ENCODE results near the gene SENP5. TPM values are rescaled to one million over a fixed set of nuclear protein-coding genes. Genes with fewer than 3 reads are reported as not detected.
"Not testable (repeated sequence)": the region's sequence is repeated elsewhere in the genome, so short reads cannot be mapped to it uniquely, and the experiment has no call there.

SENP5 gene
- total RNA-seq, 1 donor from 2014 or later, result 36.6 TPM

DNA sequence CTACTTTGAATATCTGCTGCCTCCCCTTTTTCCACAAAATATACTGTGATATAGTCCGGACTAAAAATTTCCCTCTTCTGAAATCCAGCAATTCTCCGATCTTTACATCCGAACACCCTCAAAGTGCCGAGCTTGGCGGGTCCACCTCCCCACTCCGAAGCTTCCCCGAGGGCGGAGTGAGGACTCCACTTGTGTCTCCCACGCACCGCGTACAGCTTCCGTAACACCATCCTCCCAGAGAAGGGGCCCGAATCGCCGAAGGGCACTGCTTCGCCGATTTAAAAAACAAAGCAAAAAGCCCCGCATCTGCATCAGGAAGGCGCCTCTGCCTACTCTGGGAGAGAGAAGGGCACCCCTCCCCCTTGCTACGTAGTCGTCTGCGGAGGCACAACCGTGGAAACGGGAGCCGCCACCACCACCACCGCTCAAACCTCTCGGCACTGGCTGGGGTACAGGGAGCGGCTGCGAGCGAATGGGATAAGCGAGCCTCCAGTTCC is 74.1 kb downstream of the SENP5 start:
- DNase-seq (ENCODE audit: low read depth), result peak; percentile 33

DNA sequence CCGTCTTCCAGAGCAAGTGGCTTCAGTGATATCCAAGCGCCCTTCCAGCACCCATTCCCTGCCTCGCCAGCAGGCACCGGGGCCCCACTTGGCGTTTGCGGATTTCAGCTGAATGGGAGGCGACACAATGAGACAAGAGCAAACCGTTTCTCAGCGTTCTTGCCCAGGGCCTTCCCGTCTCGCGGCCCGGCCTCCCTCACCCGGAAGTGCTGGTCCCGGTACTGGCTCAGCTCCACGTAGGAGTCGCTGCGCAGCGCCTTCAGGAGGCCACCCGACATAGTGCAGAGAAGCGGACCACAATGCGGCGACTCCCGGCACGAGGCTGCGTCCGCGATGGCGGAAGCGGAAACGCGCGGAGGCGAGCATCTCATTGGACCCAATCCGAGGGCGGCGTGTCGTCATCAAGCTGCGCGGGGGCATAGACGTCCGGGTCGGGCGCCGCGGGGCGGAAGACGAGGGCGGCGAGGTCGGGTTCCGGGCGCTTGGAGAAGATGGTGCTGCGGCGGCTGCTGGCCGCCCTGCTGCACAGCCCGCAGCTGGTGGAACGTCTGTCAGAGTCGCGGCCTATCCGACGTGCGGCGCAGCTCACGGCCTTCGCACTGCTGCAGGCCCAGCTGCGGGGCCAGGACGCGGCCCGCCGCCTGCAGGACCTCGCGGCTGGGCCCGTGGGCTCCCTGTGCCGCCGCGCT is 74.7 kb downstream of the SENP5 start, which contains the start of gene NCBP2:
Gene NCBP2 (minus strand): TSS at position 303 of the 689 bp plus-strand sequence. CDS start 25 bp downstream, at position 278.
- DNase-seq (ENCODE audit: low read depth), result peak; percentile 91

DNA sequence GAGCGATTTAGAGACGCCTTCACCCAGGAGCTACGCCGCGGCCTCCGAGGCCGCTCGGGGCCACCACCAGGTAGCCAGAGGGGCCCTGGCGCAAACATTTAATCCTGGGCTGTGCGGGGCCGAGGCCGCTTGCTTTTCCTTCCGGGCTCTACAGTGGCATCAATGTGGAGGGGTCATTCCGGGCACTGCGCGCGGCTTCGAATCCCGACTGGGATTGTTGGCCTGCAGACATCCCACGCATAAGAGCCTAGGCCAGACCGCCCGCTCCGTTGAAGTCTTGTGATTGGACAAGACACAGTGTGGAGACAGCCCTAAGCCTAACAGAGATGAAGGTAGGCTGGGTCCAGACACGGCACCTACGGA is 75.2 kb downstream of the SENP5 start:
- no peak for DNase-seq (ENCODE audit: low read depth)

DNA sequence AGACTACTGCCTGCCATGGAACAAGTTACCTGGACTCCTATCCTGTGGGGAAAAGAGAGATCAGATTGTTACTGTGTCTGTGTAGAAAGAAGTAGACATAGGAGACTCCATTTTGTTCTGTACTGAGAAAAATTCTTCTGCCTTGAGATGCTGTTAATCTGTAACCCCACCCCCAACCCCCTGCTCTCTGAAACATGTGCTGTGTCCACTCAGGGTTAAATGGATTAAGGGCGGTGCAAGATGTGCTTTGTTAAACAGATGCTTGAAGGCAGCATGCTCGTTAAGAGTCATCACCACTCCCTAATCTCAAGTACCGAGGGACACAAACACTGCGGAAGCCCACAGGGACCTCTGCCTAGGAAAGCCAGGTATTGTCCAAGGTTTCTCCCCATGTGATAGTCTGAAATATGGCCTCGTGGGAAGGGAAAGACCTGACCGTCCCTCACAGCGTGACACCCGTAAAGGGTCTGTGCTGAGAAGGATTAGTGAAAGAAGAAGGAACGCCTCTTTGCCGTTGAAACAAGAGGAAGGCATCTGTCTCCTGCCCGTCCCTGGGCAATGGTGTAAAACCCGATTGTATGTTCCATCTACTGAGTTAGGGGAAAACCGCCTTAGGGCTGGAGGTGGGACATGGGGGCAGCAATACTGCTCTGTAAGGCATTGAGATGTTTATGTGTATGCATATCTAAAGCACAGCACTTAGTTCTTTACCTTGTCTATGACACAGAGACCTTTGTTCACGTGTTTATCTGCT is 76.5 kb downstream of the SENP5 start:
- not testable (repeated sequence) for DNase-seq (ENCODE audit: low read depth)

DNA sequence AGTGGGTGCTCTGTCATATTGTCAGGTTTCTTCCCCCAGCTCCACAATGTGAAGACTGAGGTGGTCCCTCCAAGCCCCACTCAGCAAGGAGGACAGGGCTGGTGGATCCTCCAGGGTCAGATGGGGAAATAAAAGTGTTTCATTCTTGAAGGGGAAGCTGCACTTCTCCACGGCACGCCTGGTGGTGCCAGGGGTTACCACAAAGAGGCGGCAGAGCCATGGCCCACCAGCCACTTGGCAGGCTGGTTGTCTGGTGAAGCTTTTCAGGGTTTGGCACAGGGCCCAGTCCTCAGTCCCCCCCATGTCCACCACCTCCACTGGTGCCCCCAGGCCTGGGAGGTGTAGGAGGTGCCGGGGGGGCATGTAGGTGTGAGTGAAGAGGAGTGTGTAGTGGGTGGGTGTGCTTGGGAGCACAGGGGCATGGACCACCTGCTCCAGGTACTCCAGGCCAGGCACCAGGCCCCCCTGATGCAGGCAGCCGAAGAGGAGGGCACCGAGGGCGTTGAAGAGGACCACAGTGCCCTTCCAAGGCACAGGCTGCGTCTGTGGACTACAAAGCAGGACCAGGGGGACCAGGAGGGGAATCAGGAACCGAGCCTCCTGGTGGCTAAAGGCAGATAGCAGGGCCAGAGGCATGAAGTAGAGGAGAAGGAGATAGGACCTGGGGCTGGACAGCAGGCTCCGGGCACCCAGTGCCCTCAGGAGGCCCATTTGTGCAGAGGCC is 79.6 kb downstream of the SENP5 start:
- DNase-seq (ENCODE audit: low read depth), result no peak

DNA sequence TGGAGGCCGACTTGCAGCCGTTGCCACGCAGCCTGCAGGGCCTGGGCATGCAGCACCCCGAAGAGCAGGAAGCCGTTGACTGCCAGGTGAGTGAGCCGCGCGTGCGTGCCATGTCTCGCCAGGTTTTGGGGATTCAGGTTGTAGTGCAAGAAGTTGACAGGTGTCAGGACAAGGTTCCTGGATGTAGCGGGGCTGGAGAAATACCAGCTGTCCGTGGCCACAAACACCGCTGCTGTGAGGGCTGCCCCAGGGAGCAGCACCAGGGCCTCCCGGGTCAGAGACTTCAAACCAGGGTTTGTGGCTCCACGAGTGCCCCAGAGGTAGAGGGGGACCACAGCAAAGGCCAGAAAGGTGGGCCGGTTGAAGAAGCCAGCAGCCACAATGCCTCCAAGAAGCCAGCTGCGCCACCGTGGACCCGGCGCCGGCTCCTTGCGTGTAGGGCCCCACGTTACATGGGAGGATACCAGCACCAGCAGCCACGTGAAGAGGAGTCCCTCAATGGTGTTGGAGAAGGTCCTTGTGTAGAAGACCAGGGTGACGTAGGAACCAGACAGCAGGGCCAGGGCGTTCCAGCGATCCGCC is 80.2 kb downstream of the SENP5 start:
- no peak for DNase-seq (ENCODE audit: low read depth)

DNA sequence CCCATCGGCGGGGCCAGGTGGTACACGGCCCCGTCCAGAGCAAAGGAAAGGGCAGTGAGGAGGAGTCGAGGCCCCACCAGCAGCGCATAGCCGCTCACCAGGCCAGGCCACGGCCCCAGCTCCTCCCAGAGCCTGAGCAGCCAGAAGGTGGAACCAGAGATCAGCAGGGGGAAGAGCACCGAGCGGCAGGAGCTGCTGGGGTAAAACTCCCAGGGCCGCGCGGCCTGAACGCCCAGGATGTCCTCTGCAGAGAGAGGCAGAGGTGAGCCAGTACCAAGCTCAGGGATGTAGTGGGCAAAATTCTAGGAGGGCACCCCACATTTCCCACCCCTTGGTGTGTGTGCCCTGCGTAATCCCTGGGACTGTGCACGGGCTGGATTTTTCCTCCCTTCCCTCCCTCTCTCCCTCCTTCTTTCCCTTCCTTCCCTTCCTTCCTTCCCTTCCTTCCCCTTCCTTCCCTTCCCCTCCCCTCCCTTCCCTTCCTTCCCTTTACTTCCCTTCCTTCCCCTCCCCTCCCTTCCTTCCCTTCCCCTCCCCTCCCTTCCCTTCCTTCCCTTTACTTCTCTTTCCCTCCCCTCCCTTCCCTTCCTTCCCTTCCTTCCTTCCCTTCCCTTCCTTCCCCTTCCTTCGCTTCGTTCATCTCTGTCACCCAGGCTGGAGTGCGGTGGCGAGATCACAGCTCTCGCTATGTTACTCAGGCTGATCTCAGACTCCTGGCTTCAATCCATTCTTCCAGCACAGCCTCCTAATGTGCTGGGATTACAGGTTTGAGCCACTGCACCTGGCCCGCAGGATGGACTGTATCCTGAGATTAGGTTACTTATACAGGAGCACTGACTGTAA is 80.9 kb downstream of the SENP5 start:
- no peak for DNase-seq (ENCODE audit: low read depth)

DNA sequence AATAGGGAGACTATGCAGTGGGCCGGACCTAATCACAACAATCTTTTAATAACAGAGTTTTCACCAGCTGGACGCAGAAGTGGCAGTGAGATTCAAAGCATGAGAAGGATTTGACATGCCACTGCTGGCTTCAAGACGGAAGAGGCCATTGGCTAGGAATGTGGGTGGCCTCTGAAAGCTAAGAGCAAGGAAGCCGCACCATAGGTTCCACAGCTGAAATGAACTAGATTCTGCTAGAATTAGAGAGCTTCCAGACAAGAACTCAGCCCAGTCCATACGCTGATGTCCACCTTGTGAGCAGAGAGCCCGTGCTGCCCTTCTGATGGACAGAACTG is 81.5 kb downstream of the SENP5 start:
- DNase-seq (ENCODE audit: low read depth), result no peak

DNA sequence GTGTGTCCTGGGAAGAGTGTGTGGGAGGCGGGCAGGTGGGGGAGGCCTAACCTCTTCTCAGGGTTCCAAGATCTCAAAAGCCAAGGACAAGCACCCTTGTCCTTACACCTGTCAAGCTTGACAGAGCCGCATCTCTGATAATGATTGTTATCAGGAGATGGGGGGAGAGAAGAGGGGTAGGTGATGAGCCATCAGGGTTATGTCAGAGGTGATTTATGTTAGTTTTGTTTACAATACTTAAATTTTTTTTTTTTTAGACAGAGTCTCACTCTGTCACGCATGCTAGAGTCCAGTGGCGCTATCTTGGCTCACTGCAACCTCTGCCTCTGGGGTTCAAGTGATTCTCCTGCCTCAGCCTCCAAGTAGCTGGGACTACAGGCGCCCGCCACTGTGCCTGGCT is 82.0 kb downstream of the SENP5 start:
- no peak for DNase-seq (ENCODE audit: low read depth)

DNA sequence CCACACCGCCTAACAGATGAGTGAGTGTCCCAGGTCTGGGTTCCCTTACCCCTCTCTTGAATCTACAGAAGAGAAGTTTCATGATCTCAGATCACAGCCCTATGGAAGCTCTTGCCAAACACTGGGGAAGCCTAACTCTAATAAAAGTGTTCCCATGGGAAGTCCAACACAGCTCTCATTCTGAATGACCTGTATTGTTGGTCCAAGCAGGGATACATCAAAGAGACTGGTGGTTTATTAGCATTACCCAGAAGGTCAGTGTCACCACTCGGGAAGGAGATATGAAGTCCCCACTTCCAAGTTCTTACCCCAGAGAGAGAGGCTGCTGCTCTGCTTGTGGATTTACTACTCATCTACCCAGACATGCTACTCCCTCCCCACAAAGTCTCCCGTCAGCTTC is 83.7 kb downstream of the SENP5 start:
- no peak for DNase-seq (ENCODE audit: low read depth)

DNA sequence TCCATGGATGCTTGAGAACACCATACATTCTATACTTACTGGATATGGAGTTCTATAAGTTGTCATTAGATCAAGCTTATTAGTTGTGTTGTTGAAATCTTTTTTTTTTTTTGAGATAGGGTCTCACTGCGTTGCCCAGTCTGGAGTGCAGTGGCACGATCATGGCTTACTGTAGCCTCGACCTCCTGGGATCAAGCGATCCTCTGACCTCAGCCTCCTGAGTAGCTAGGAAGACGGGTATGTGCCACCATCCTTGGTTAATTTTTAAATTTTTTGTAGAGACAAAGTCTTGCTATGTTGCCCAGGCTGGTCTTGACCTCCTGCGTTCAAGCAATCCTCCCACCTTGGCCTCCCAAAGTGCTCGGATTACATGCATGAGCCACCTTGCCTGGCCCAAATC is 87.1 kb downstream of the SENP5 start:
- DNase-seq (ENCODE audit: low read depth), result no peak

DNA sequence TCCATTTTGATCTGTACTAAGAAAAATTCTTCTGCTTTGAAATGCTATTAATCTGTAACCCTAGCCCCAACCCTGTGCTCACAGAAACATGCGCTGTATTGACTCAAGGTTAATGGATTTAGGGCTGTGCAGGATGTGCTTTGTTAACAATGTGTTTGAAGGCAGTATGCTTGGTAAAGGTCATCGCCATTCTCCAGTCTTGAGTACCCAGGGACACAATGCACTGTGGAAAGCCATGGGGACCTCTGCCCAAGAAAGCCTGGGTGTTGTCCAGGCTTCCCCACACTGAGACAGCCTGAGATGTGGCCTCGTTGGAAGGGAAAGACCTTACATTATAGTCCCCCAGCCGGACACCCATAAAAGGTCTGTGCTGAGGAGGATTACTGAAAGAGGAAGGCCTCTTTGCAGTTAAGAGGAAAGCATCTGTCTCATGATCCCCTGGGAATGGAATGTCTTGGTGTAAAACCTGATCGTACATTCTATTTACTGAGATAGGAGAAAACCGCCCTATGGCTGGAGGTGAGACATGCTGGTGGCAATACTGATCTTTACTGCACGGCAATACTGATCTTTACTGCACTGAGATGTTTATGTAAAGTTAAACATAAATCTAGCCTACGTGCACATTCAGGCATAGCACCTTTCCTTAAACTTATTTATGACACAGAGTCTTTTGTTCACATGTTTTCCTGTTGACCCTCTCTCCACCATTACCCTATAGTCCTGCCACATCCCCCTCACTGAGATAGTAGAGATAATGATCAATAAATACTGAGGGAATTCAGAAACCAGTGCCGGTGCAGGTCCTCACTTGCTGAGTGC is 94.6 kb downstream of the SENP5 start:
- DNase-seq (ENCODE audit: low read depth), result no peak

DNA sequence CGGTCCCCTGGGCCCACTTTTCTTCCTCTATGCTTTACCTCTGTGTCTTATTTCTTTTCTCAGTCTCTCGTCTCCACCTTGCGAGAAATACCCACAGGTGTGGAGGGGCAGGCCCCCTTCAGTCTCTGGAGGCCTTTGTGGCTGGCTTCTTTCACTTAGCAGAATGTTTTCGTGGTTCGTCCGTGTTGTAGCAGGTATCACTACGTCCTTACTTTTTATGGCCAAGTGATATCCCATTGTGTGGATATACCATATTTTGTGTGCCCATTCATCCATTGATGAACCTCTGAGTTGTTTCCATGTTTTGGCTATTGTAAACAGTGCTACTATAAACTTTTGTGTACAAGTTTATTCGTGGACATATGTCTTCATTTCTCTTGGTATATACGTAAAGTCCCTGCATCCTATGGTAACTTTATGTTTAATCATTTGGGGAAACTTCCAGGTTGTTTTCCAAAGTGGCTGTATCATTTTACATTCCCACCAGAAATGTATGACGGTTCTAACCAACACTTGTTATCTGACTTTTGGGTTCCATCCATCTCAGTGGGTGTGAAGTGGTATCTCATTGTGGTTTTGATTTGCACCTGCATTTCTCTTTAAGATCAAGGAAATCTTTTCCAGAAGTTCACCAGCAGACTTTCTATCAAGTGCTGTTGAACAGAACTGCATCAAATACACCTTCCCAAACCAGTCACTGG is 95.4 kb downstream of the SENP5 start:
- DNase-seq (ENCODE audit: low read depth), result no peak

DNA sequence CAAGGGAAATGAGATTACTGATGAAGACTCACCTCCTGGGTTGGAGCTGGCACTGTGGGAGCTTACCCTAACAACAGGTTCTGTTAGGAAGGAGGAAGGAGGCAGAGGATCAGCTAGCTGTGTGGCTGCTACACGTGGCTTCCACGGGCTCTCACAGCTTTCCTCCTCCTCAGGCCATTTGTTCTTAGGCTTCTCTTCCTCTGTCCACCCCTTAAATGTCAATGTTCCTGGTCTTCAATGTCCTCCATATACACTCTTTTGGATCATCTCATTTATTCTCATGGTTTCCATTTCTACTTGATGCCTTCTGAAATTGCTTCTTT is 95.9 kb downstream of the SENP5 start:
- DNase-seq (ENCODE audit: low read depth), result no peak

DNA sequence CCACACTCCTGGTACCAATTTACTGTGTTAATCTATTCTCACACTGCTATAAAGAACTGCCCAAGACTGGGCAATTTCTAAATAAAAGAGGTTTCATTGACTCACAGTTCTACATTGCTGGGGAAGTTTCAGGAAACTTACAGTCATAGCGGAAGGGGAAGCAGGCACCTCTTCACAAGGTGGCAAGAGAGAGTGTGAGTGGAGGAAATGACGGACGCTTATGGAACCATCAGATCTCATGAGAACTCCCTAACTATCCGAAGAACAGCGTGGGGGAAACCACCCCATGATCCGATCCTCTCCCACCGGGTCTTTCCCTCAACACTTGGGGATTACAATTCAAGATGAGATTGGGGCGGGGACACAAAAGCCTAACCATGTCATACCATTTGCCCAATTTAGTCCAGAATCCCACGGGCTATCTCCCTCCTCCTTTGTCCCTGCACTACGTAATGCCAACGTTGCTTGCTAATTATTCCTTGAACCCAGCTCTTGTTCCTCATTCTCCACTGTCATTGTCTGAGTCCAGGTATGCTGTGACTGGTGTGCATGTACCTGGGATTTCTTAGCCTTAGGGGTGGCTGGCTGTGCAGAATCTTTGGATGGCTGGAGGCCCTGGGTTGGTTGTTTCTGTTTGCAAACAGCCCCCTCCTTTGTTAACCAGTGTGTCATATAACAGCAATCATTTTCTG is 97.5 kb downstream of the SENP5 start:
- DNase-seq (ENCODE audit: low read depth), result no peak

DNA sequence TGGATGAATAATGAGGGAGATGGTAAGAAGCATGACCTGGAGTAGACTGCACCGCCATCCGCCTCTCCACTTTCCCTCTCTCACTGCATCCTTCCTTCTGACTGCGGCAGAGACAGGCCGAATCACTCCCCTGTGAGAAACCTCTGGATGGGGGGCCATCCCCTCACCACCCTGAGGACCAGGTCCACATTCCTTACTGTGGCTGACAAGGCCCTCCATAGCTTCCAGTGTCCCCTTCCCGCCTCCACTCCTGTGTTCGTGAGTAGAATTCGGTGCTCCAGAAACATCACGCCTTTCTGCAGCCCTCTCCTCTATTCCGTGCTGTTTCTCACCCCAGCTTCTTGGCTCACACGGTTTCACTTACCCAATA is 98.1 kb downstream of the SENP5 start:
- no peak for DNase-seq (ENCODE audit: low read depth)

DNA sequence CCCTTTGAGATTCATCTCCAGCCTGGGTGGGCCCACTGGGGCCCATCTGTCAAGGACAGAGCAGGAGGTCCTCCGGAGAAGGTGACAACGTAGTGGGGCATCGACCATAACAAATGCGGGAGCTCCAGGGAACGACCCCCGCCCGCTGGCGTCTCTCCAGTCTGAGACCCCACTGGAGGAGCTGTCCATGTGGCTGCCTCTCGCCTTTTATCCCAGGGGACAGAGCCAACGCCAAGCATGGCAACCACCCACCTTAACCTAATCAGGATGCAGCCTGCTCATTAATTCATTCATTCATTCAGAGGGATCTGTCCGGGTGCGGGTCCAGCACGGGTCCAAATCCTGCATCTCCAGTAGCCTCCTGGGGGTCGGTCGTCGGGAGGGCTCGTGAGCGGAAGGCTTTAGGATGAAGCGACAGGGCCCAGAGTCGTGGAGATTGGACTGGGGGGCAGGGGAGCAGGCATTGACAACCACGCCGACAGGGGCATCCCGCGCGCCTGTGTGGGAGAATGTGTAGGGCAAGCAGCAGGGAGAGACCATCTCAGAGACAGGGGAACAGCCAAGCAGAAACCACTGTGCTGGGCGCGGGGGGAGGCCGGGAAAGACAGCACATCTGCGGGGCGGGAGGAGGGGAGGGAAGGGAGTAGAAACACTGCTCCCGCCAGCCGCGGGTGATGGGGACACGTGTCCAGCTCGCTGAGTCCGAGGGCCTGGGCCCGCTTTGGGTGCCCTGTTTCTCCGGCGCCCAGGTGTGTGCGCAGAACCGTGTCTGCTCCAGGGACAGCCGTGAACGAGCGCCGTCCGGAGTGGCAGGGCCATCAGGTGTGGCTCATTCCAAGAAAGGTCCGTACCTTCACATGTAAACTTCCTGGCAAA is 99.0 kb downstream of the SENP5 start:
- no peak for DNase-seq (ENCODE audit: low read depth)

DNA sequence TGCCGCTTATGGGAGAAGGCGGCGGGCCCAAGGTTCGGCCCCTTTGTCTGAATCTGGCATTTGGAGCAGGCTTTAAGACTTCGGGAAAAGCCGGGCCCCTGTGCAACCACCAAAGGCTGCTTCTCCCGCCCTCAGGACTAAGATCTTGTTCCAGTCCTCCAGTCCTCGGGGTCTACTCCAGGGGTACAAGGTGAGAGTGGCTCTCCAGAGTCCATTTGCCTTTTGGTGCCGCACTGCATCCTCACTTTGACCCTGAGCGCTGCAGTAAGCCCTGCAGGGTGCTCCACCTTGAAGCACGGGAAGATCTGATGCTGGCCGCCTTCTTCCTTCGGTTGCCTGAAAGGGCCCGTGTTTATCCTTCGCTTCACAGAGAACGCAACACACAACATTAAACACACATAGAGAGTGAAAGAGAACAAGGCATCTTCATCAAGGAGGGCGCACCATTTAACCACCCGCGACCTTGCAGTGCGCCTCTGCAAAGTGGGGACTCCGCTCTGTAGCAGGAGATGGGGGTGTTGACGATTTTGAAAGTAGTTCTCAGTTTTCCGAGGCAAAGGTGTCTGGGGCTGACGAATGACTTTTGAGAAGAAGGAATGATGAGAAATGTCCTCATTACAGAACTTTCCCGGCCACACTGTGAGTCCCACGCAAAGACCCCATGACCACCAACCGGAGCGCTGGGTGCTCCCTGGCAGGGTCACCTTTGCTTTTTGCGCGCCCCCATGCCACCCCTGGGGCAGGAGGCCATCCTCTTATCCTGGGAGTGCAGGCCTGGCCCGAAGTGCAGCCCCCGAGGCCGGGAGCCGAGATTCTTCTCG is 99.9 kb downstream of the SENP5 start:
- DNase-seq (ENCODE audit: low read depth), result no peak
